HPDE6-E6E7 (cell line): ENCODE measurements around the gene APPBP2.
"Not testable (repeated sequence)": the region's sequence is repeated elsewhere in the genome, so short reads cannot be mapped to it uniquely, and the experiment has no call there.

ENCODE experiments used
- DNase-seq: peaks from one replicate; pipeline ENCODE4 v3.0.0; 2011; ENCODE audit warnings: missing footprints; ENCODE audit errors: extremely low spot score

Gene APPBP2

DNA sequence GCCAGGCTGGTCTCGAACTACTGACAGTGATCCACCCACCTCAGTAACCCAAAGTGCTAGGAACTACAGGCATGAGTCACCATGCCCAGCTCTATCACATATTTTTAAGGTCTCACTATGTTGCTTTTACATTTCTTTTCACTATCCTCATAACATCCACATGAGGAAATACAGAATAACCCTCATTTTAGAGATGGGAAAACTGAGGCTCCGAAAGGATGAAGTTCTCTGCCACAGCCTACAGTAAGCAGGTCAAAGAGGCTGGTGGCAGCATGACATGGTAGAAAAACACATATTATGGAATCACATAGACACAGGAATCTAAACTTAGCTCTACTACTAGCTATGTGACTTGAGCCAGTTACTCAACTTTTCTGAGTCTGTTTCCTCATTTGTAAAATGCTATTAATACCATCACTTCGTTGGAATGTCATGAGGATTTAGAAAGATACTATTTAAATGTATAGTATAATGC is 32.2 kb downstream of the APPBP2 start:
- no peak for DNase-seq

GRCh38 chr17:60491771-60492170 is 34.3 kb downstream of the APPBP2 start:
- DNase-seq: no peak

DNA sequence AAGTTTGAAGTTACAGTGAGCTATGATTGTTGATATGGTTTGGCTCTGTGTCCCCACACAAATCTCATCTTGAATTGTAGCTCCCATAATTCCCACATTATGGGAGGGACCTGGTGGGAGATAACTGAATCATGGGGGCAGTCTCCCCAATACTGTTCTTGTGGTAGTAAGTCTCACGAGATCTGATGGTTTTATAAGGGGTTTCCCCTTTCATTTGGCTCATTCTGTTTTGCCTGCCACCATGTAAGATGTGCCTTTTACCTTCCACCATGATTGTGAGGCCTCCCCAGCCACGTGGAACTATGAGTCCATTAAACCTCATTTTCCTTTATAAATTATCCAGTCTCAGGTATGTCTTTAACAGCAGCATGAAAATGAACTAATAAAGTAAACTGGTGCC is 35.4 kb downstream of the APPBP2 start:
- not testable (repeated sequence) for DNase-seq

- no peak for DNase-seq
Measured at GRCh38 chr17:60481604-60482003, 44.4 kb downstream of the APPBP2 start.

- DNase-seq: no peak
Measured at GRCh38 chr17:60473788-60474187, 52.3 kb downstream of the APPBP2 start.

GRCh38 chr17:60472449-60472848 is 53.6 kb downstream of the APPBP2 start:
- no peak for DNase-seq

- DNase-seq: no peak
Measured at GRCh38 chr17:60471451-60471850, 54.6 kb downstream of the APPBP2 start.

GRCh38 chr17:60468371-60468770 is 57.7 kb downstream of the APPBP2 start:
- no peak for DNase-seq

DNA sequence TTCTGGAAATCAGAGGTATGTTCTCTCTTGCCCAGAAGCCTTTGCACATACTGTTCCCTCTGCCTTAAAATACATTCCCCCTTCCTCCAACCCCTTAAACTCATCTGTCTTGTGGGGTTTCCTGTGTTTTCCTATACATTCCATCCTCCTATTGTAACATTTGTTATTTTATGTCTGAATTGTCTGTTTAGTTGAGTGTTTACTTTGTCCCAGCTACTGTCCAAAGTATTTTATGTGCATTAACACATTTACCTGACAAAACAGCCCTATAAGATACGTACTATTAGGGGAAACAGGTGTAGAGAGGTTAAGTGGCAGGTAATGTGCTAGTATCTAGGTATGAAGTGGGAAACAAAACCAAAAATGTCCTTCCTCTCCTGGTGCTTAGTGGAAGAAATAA is 61.7 kb downstream of the APPBP2 start:
- no peak for DNase-seq

GRCh38 chr17:60463157-60463835 is 62.7 kb downstream of the APPBP2 start:
- DNase-seq: no peak

DNA sequence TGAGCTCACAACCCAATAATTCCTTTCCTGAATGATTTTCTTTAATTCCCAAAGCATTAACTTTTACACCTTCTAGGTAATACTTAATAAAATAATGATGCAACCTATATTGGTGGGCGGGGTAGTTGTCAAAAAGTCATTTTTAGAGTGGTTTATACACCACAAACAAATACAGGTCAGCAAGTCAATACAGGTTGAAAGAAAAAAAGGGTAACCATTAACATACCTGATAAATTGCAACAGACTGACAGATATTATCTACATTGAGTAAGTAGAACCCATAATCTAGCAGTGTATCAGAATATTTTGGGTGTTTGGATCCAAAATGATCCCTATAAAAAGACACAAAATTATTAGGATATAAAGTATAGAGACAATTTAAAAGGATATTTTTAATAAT is 64.5 kb downstream of the APPBP2 start:
- DNase-seq: no peak

DNA sequence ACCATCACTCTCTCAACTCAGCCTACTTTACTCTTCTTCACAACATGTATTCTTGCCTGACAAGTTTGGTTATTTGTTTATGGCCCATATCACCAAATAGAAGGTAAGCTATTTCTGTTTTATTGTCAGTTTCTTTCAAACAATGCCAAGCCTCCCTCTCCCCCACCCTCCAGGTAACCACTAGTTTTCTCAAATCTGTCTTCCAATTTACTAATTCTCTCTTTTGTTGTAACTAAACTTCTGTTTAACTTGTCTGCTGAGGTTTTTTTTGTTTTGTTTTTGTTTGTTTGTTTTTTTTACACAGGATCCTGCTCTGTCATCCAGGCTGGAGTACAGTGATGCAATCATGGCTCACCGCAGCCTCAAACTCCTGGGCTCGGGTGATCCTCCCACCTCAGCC is 68.9 kb downstream of the APPBP2 start:
- no peak for DNase-seq

GRCh38 chr17:60455378-60455777 is 70.7 kb downstream of the APPBP2 start:
- no peak for DNase-seq

- DNase-seq: no peak
Measured at GRCh38 chr17:60451965-60452364, 74.1 kb downstream of the APPBP2 start.

- no peak for DNase-seq
Measured at GRCh38 chr17:60451071-60451470, 75.0 kb downstream of the APPBP2 start.

DNA sequence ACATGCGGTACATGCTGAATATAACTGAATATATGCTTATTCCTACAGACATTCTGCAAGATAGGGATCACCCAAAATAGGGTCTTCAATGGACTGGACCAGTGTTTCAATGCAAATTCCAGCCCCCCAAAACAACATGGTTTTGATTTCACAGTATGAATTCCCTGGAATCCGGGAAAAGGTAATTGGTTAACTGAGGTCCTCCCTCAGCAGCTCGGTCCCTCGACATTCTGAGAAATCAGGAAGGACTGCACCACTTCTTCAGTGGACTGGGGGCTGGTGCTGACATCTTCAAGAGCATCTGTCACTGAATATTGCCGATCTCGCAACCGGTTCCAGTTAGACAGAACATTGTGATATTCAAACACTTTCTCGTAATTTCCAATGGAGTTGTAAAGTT is 78.7 kb downstream of the APPBP2 start:
- no peak for DNase-seq

DNA sequence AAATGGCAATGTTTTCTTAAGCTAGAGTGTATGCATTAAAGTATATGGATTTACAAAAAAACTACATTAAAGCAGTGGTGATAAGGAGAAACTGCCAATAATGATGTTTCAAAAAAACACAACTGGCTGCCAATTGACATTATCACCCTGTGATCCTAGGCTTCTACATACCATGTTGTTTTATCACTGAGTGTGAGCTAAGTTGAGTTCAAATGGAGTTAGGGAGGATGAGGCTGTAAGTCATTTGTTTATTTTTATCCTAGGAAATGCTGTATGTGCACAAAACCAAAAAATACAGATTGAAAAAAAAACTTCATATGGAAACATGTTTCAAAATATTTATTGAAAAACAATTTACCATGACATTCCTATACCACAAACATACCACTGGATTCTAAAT is 80.9 kb downstream of the APPBP2 start:
- no peak for DNase-seq

GRCh38 chr17:60443713-60444112 is 82.3 kb downstream of the APPBP2 start:
- no peak for DNase-seq

DNA sequence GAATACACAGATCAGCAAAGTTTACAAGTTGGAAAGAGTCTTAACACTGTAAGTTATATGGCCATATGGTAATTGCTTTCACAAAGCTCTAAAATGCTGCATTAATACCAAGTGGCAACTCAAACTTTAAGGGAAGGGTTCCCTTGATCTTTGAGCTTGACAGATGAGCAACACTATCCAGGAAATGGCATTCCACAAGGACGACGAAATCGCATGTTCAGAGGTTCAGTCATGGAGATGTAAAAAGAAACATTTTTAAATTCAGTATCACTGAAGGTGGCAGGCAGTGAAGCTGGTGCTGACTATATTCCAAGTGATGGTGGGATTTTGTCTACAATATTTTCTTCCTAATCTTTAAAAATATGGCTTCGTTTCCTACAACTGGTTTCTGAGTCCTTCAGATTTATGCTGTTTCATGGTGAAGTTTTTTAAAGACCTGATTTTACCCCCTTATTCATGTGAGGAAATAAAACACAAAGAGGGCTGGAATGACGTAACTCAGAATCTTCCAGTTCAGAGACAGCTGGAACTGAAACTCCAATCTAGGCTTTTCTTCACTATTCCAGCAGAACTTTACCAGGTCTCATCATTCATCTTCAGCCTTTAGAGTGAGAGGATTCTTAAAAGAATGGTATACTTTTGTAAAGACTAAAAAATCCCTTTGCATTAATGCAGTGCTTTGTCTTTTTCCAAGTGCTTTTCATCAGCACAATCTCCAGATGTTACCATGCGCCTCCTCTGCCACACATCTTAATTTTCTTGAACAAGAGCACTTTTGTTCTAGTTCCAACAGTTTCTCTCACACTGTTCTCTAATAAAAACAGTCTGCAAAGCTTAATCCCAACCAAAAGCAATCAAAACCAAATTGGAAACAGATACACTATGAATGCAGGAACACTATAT is 83.5 kb downstream of the APPBP2 start:
- DNase-seq: no peak

- DNase-seq: no peak
Measured at GRCh38 chr17:60439501-60439900, 86.5 kb downstream of the APPBP2 start.

DNA sequence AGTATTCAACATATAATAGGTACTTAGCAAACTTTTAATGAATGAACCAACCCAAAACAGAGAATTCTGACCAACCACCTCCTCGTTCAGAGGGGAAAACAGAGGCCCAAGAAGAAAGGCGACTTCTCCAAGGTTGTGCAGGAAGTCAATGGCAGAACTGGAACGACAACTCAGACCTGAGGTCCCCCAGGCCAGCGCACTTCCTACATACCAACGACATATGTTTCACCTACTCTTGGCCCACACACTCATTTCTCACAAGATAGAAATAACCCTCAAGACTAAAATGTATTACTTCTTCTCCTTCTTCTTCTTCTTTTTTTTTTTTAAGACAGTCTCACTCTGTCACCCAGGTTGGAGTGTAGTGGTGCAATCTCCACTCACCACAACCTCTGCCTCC is 89.4 kb downstream of the APPBP2 start:
- DNase-seq: no peak

DNA sequence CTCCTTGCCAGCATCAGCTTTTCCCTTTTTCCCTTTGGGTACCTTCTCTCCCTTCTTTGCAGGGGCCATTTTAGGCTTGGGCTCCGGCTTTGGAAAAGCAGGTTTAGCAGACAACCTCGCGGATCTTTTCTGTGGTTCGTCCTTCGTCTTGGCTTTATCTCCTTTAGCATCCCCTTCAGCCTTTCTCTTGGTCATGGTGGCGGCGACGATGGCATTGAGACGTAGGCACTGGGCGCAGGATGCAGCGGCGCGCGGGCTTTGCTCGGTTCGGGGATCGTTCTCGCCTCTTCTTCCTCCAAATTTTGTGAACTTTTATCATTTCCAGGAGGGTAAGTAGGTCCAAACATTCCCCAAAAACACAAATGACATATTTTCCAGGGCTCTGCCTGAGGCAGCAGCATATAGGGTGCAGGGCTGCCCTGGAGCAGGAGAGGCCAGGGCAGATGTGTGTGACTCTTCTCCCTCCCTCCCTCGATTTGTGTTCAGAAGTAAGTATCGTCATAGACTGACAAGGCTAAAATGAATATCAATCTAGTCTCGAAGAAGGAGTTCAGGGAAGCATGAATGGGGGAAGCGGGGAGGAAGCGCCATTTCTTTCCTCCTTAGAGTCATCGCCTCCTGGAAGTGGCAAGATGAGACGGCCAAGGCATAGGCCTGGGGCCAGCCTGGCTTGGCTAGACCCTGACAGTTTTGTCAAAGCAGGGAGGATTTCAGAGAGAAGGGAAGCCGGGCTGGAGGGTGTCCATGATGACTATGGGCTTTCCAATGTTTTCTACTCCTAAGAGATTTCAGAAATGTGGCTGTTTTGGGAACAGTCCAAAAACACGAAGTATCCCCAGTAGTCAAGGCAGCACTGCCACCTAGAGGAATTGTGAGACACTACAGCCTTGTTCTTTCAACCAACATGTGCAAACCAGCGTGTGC is 90.5 kb downstream of the APPBP2 start:
- peak; percentile 60 for DNase-seq
